NT2/D1 (cell line): ENCODE measurements around the gene ATG2A.

ENCODE experiments used
- YY1 ChIP-seq: IDR thresholded peaks from 2 replicates; pipeline ENCODE4 v1.6.1; 2011; ENCODE audit not compliant: insufficient read length, insufficient read depth
- ZNF274 ChIP-seq: IDR thresholded peaks from 2 replicates; pipeline ENCODE4 v1.6.1; 2011; ENCODE audit warnings: mild to moderate bottlenecking, low read depth, low read length

GRCh38 chr11:64857485-64857884 is 59.5 kb downstream of the ATG2A start:
- TF ChIP-seq YY1 (no peak), ZNF274 (no peak)
